Raji (cell line): ENCODE data around the gene SLC43A3.

ENCODE experiments used
- POLR2A ChIP-seq: IDR thresholded peaks from 2 replicates; pipeline ENCODE4 v1.6.1; 2011; ENCODE audit warnings: low read depth, low read length, control low read depth; ENCODE audit not compliant: insufficient read depth

SLC43A3 gene

DNA sequence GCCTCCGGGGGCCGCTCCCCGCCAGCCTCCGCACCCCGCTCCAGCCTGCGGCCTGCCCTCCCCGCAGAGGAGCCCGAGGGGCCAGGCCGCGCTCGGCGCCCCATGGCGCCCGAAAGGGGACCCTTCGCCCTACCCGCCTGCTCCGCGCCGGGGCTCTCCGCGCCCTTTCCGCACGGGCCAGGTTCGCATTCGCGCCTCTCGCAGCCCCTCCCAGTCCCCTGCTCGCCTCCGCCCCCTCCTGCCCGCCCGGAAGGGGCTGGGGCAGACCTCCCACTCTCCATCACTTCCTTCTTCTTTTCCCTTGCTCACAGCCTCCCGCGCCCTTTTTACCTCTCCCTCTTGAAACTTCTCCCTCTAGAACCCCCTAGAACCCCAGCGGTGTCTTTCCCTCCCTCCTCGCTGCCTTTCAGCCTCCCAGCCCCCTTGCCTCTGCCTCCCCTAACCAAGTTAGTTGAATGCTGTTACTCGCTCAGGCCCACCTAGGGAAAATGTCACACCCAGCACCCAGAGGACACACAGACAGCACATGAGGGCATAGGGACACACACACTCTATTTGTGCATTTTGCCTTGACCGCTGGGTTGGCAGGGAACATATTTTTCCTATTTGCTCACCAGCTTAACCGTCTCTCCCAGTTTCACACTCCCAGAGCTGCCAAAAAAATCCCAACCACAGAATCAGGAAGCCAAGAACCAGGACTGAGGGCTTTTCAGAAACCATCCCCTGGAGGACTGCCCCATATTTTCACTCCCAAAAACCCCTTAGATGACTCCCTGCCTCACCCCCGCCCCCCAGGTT is at the start of gene SLC43A3:
TSS of gene SLC43A3 (minus strand) at position 193 of the 798 bp plus-strand sequence. CDS start 949 bp downstream, outside the sequence.
- peak; percentile 82 for TF ChIP-seq POLR2A

DNA sequence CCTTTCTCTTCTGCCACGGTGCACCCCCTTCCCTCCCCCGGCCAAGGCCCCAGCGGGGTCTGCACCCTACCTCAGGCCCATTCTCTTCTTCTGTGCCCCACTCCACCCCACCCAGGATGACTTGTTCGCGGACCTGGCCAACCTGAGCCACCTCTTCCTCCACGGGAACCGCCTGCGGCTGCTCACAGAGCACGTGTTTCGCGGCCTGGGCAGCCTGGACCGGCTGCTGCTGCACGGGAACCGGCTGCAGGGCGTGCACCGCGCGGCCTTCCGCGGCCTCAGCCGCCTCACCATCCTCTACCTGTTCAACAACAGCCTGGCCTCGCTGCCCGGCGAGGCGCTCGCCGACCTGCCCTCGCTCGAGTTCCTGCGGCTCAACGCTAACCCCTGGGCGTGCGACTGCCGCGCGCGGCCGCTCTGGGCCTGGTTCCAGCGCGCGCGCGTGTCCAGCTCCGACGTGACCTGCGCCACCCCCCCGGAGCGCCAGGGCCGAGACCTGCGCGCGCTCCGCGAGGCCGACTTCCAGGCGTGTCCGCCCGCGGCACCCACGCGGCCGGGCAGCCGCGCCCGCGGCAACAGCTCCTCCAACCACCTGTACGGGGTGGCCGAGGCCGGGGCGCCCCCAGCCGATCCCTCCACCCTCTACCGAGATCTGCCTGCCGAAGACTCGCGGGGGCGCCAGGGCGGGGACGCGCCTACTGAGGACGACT is 49.3 kb upstream of the SLC43A3 start:
- no peak for TF ChIP-seq POLR2A

DNA sequence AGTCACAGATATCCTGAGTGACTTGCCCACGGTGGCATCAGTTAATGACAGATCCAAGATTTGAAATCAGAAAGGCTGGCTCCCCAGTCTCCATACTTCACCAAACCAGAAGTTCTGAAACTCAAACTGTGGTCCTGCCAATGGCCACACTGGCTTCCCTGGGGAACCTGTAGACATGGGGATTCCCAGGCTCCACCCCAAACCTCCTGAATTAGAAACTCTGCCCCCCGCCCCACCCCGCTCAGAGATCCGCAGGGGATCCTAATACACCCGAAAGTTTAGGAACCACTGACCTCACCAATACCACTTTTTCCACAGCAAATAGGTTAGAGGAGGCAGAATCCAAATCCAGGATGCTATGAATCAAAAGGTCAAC is 48.7 kb upstream of the SLC43A3 start:
- TF ChIP-seq POLR2A, result no peak

DNA sequence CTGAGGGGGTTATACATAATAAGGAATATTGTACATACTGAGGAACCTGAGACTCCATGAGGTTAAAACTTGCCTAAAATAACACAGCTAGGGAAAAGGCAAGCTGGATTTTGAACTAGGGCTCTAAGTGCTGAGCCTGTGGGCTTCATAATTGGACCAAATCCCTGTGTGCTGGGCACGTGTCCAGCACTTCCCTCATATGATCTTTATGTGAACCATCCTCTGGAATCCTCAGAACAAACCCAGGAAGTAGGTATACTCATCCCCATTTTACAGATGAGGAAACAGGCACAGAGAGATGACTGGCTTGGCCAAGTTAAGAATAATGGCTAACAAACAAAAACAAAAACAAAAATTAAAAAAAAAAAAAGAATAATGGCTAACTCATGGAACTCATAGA is 48.3 kb upstream of the SLC43A3 start:
- TF ChIP-seq POLR2A, result no peak

DNA sequence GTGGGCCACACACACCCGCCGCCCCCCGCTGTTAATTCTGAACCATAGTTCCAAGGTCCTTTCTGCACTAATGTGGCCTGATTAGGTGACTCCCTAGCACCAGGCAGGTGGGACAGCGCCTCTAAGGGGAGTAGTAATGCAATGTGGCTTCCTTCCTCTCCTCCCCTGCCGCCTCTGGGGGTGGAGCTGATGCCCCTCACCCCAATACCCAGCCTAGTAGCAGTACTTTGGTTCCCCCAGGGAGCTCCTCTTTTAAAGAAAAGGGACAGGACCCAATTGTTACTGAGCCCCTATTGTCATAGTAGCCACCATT is 47.8 kb upstream of the SLC43A3 start:
- no peak for TF ChIP-seq POLR2A

DNA sequence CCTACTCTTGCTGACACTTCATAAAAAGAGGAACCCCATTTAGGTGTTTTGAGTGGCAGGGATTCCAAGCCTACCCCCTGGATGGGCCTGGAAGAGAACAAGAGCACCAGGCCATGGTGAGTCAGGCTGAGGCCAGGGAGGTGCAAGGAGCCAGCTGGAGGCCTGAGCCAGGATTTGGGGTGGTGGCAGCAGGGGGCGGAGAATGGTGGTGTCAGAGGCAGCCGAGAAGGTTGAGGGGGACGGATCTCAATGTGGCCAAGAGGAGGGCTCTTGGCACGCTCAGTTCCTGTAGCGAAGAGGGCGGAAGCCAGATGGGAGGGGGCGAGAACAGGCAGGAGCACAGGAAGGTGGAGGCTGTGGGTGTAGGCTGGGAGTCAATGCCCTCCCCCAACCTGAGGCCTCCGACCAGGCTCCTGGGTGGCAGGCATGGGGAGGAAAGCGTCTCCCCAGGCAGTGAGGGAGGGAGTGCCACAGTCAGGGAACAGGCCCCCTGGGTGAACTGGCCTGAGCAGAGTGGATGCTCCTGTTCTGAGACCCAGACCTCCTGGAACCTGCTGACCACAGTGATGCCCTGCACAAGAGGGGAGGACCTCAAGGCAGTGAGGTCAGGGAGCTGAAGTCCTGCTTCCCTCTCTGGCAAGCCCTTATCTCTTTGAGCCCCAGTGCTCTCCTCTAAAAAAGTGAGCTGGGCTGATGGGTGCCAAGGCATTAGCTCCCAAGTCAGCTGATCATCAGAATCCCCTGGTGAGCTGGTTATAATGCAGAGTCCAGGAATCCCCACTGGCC is 47.3 kb upstream of the SLC43A3 start:
- no peak for TF ChIP-seq POLR2A

DNA sequence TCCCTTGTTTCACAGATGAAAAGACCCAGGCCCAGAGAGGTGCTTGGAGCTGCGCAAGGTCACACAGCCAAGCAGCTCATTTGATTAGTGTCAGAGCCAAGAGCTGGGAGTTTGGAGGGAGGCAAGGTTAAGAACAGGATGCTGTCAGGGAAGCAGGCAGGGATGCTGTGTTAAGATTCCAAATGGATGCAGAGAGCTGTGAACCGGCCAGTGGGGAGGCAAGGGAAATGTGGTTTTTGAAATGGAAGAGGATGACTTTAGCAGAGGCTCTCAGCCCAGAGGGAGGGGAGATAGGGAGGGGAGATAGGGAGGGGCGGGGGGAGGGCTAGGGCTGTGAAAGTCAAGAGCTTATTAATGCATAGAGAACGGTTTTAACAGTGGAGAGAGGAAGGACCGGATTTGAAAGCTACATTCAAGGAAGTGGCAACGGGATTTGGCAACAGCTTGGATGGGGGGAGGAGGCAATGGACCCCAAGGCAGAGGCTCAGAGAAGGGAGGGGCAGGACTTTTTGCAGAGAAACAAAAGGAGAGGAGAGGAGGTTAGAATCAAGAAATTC is 46.4 kb upstream of the SLC43A3 start:
- TF ChIP-seq POLR2A, result no peak

DNA sequence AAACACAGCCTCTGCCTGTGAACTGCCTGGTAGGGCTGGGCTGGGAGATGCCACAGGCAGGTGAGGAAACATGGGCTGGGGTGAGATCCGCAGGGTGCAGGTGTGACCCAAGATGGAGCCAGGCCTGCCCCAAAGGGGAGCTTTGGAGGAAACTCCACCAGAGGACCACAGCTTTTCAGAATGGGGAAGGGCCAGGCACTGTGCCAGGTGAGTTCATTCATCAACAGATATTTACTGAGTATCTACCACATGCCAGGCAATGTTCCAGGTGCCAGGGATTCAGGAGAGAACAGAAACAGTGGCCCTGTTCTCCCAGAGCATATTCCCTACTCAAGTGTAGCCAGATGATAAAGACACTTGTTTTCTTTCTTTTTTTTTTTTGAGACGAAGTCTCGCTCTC is 44.6 kb upstream of the SLC43A3 start:
- no peak for TF ChIP-seq POLR2A

DNA sequence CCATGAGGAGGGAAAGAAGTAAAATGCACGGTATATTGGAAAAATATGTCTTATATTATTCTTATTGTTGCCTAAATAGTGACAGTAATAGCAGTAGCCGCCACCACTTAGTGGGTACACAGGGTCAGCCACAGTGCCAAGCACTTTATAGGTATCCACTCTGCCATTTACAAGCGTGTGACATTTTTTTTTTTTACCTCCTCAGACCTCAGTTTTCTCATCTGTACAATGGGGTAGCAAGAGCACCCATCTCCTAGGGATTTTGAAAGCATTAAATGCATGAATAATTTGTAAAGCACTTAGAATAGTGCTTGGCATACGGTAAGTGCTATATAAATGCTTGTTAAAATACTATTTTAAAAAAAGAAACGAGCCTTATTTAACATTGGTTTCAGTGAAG is 42.3 kb upstream of the SLC43A3 start:
- TF ChIP-seq POLR2A, result no peak

DNA sequence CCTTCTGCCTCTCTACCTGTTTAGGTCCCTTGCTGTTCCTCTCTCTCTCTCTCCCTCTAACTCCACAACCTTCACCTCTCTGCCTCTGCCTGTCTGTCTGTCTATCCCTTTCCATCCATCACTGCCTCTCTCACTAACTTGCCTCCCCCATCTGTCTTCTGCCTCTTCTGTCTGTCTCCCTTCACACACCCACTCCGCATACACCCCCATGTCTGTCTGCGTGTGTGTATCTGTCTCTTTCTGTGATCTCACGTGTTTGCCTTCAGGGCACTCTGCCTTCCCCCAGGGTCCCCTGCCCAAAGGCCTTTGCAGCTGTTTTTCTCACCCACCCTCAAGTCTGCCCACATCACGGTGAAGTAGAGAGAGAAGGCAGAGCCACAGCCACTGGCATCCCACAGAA is 41.4 kb upstream of the SLC43A3 start:
- no peak for TF ChIP-seq POLR2A

DNA sequence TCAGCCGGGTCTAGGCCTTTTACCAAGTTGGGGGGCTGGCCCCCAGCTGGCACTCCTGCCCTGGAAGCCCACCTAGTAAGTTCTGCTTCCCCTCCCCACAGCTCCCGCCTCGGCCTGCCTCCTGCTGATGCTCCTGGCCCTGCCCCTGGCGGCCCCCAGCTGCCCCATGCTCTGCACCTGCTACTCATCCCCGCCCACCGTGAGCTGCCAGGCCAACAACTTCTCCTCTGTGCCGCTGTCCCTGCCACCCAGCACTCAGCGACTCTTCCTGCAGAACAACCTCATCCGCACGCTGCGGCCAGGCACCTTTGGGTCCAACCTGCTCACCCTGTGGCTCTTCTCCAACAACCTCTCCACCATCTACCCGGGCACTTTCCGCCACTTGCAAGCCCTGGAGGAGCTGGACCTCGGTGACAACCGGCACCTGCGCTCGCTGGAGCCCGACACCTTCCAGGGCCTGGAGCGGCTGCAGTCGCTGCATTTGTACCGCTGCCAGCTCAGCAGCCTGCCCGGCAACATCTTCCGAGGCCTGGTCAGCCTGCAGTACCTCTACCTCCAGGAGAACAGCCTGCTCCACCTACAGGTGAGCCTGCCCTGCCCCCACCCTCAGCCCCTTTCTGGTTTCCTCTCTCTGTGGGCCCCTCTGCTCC is 40.7 kb upstream of the SLC43A3 start:
- TF ChIP-seq POLR2A, result no peak

DNA sequence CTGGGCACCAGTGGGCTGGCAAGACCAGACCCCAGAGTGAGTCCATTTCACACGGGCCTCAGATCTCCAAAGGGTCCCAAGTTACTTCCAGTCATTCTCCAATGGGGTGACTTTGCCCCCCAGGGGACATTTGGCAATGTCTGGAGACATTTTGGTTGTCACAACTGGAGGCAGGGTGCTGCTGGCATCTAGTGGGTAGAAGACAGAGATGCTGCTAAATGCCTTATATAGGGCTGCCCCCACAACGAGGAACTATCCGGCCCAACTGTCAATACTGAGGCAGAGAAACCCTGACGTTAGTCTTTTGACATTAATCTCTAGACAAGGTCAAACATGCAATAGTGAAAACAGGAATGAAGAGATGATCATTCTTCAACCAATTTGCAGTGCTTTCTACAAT is 39.8 kb upstream of the SLC43A3 start:
- TF ChIP-seq POLR2A, result no peak

DNA sequence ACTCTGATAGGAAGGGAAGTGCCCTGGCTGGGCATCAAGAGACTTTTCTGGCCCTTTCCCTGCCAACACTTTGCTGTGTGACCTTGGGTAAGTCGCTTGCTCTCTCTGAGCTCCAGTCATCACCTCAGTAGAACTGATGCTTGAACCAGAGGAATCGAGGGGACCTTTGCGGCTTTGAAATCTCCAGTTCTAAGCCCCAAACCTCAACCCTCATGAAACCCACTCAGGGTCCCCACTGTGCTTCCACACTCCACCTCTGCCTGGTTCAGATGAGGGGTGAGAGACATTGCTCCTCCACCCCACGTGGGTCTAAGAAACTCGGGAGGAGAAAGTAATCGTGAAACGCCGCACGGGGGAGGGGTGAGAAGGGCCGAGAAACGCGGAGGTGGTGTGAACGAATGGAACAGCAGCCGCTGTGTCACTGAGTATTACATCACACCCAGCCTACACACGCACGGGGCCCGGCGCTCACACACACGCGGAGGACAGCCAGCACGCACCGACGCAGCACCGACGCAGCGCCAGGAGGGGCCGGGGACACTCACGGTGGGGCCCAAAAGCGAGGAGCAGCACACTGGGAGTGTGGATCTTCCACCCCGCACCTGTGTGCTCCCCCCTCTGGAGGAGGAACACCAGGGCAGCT is 37.7 kb upstream of the SLC43A3 start:
- TF ChIP-seq POLR2A, result no peak

DNA sequence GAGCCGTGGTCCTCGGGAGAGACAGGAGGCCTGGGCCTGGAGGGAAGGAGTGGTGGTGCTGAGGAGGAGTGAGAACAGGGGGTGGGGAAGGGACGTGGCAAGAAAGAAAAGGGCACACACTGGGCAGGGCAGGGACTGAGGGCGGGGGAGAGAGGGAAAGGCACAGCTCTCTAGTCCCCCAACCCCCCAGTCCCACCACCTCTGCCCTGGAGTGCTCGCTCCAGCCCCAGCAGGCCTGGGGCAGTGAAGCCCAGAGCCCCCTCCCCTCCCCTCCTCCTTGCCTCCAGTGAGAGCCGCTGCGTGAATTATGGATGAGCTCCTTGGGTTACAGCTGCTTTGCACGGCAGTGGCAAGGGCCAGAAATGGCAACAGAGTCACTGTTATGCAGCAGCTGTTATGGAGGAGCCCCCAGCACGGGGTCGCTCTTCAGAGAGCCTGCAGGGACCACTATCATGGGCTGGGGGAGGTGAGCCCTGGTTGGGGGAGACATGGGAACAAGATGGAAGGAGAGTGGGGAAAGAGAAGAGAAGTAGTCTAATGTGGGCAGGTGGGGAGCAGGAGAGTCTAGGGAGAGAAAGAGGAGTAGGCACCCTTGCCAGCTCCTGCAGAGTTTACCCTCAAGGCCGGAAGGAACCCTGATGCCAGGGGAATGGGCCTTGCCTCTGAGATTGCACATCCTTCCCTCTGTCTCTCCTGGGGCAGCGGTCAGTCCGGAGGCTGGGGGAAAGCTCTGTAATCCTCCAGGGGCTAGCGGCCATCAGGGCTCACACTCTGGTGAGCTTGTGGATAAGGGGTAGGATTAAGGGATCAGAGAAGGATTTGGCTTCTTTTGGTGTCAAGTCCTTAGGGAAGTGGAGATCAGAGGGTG is 37.0 kb upstream of the SLC43A3 start:
- TF ChIP-seq POLR2A, result no peak

DNA sequence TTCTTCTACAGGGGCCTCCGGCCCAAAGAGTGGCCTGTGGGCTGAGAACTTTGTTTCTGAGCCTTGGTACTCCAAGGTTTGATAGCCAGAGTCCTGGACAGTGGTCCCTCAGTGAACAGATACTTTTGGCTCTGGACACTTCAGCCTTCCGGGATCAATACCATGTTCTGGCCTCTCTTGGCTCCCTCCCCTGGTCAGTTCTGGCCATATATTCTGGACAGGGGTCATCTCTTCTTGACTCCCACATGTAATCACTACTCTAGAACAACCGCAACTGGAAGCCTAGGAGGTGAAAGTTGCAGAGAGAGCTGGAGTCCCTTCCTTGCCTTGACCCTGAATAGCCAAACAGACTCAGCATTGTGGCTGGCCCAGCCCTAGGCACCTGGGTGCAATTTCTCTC is 35.7 kb upstream of the SLC43A3 start:
- TF ChIP-seq POLR2A, result no peak
